GM19324 (cell line): Measurements from ENCODE around the gene HORMAD1.
"Not testable (repeated sequence)": the region's sequence is repeated elsewhere in the genome, so short reads cannot be mapped to it uniquely, and the experiment has no call there.

Experiments used
- ATAC-seq: cut with Tn5 transposase; IDR thresholded peaks from one replicate; pipeline ENCODE4 v1.9.1; 2021; ENCODE audit warnings: mild to moderate bottlenecking, moderate library complexity; ENCODE audit not compliant: unreplicated experiment, low FRiP score

The HORMAD1 gene, protein sequence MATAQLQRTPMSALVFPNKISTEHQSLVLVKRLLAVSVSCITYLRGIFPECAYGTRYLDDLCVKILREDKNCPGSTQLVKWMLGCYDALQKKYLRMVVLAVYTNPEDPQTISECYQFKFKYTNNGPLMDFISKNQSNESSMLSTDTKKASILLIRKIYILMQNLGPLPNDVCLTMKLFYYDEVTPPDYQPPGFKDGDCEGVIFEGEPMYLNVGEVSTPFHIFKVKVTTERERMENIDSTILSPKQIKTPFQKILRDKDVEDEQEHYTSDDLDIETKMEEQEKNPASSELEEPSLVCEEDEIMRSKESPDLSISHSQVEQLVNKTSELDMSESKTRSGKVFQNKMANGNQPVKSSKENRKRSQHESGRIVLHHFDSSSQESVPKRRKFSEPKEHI

DNA sequence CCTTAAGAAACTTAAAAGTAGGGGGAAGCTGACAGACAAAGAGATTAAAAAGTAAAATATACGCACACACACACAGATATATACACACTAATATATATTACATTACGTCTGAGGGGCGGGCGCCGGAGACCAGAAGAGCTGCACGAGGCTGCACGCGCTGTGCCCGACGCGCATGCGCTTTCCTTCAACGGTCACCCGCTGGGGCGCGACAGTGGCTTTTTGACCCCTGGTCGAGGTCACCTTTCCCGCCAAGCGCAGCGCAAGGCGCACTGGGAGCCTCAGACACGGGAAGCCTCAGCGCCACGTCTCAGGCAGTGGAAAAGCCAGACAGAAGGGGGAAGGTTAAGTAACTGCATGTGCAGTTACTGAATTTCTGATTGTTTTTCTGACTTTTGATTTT, at the start of gene HORMAD1:
Gene HORMAD1 (minus strand): TSS at position 193 of the 400 bp plus-strand sequence. CDS start 1,390 bp downstream, outside the sequence.
- no peak for ATAC-seq

DNA sequence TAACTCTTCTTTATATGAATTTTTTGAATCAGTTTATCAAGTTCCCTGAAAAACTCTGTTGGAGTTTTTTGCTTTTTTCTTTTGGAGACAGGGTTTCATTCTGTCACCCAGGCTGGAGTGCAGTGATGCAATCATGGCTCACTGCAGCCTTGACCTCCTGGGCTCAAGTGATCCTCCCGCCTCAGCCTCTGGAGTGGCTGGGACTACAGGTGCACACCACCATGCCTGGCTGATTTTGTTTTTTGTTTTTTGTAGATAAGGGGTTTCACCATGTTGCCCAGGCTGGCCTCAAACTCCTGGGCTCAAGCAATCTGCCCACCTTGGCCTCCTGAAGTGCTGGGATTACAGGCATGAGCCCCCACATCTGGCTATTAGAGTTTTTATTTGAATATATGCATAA, 47.0 kb upstream of the HORMAD1 start:
- not testable (repeated sequence) for ATAC-seq

DNA sequence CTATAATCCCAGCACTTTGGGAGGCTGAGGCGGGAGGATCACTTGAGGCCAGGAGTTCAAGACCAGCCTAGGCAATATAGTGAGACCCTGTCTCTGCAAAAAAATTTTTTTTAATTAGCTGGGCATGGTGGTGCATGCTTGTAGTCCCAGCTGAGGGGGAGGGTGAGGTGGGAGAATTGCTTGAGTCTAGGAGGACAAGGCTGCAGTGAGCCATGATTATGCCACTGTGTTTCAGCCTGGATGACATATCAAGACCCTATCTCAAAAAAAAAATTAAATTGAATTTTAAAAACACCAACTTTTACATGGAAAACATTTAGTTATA, 45.2 kb upstream of the HORMAD1 start:
- ATAC-seq, result peak; percentile 8

DNA sequence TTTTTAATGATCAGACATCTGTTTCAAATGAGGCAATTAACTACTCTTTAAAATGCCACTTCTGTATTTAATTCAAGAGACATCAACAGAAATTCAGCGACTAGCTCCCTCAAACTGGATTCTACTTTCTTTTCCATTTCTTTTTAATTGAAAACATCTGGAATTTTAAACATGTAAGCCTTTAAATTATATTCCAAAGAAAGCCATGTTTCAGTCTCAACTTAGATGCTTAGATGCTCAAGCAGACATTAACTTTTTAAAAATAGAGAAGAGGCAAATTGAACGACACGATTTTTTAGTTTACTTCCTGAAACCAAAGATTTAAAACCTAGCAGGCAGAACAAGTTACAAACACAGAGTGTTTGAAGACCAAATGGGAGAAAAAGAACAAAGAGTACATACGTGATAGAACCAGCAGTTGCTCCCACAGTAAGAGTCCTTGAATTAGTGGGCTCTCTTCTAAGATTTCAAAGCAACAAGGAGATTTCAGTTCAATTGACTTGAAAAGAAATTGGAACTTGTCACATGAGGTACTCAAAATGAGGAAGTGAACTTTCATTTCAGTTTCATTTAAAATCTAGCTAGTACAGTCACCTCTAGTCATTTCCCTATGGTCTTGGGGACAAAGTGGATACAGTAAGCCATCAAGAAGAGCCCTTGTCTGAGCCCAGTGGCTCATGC, 44.7 kb upstream of the HORMAD1 start, which contains the start of gene CTSS:
Gene CTSS (minus strand): TSS at position 483 of the 681 bp plus-strand sequence. CDS start 1,015 bp downstream, outside the sequence.
- peak; percentile 74 for ATAC-seq

DNA sequence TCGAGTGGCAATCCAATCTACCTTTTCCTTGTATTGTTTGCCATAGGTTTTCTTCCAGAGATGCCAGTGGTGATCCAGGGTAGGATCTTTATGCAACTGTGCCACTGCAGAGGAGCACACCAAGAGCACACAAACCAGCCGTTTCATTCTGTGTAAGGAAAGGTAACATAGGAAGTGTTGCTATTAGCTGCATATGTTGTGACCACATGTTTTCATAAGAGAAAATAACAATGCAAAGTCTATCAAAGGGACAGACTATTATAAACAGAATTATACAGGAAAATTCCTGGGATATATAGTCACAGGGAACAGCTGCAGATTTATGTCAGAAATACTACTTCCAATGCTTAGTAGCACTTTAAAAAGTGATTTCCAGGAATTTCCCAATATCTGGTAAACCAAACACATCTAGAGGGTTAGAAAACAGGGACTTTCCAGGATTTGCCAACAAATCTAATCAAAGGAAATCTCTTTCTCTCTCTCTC, 44.0 kb upstream of the HORMAD1 start:
- ATAC-seq, result no peak

DNA sequence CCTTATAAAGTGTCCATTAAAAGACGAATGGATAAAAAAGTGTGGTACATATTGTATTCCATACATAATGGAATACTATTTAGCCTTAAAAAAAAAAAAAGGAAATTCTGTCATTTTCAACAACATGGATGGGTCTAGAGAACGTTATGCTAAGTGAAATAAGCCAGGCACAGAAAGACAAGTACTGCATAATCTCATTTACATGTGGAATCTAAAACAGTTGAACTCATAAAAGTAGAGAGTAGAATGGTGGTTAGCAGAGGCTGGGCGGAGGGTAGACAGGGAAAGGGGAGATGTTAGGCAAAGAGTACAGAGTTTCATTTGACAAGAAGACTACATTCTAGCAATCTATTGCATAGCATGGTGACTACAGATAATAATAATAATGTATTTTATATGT, 42.3 kb upstream of the HORMAD1 start:
- no peak for ATAC-seq

DNA sequence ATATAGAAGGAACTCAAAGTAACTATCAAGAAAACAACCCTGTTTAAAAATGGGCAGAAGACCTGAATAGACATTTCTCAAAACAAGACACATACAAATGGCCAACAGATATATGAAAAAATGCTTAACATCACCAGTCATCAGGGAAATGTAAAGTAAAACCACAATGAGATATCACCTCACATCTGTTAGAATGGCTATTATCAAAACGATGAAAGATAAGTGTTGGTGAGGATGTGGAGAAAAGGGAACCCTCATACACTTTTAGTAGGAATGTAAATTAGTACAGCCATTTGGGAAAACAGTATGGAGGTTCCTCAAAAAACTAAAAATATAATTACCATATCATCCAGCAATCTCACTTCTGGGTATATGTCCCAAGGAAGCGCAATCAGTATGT, 41.9 kb upstream of the HORMAD1 start:
- ATAC-seq, result no peak

DNA sequence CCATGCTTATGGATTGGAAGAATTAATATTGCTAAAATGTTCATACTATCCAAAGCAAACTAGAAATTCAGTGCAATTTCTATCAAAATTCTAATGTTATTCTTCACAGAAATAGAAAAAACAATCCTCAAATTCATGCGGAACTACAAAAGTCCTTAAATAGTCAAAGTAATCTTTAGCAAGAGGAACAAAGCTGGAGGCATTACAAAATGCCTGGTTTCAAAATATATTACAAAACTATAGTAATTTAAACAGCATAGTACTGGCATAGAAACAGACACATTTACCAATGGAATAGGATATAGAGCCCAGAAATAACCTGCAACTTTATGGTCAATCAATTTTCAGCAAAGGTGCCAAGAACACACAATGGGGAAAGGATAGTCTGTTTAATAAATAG, 41.1 kb upstream of the HORMAD1 start:
- ATAC-seq, result no peak

DNA sequence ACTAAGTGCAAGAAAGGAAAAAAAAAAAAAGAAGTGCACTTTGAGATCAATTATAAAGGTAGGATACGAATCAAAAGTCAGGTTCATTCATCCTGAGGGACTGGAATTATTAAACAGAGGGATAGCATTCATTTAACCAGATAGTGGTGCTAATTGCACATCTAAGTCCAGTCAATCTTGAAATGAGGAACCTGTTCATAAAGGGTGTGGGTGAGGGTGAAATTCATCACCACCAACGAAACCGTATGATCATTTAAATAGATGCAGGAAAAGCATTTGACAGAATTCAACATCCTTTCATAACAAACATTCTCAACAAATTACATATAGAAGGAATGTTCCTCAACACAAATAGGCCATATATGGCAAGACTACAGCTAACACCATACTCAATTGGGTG, 39.3 kb upstream of the HORMAD1 start:
- no peak for ATAC-seq

DNA sequence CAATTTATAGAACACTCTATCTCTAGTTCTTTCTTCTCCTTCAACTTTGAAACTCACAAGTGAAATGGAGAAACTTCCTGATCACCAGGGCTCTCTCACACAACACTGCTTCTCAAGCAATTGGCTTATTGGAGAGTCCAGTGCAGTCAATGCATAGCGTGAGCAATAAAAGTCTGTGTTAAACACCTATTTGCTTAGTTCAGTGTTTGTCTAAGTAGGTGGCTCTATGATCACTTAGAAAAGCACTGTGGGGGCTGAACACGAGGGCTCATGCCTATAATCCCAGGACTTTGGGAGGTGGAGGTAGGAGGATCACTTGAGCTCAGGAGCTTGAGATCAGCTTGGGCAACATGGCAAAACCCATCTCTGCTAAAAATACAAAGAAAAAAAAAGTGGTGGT, 32.7 kb upstream of the HORMAD1 start:
- ATAC-seq, result no peak

DNA sequence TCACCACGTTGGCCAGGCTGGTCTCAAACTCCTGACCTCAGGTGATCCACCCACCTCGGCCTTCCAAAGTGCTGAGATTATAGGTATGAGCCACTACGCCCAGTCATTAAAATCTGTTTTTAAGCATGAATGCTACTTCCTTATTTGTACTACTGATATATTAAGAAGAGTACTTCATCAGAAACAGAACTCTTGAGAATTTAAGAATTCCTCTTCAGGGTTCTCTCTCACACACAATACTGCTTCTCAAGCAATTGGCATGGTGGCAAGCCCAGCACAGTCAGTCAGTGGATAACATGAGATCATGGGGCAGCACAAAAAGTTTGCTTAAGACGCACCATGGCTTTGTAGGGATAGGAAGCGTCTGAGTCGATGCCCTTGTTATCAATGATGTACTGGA, 30.7 kb upstream of the HORMAD1 start:
- ATAC-seq, result no peak

DNA sequence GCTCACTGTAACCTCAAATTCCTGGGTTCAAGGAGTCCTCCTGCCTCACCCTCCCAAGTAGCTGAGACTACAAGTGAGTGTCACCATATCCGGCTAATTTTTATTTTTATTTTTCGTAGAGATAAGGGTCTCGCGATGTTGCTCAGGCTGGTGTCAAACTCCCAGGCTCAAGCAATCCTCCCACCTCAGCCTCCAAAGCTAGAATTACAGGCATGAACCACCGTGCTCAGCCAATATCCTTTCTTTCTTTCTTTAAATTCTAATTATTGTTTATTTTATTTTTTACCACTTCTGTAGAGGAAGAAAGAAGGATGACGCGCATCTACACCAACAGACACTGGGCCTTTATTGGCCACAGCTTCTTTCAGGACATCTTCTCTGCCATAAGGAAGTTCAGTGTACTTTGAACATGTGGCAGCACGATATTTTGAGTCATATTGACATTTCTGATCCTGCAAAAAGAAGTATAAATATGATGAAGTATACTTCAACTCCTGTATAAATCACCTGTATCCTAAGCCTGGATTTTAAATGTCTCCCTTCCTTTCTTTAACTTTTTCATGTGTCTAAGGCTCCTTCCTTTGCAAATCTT, 29.1 kb upstream of the HORMAD1 start:
- ATAC-seq, result no peak

DNA sequence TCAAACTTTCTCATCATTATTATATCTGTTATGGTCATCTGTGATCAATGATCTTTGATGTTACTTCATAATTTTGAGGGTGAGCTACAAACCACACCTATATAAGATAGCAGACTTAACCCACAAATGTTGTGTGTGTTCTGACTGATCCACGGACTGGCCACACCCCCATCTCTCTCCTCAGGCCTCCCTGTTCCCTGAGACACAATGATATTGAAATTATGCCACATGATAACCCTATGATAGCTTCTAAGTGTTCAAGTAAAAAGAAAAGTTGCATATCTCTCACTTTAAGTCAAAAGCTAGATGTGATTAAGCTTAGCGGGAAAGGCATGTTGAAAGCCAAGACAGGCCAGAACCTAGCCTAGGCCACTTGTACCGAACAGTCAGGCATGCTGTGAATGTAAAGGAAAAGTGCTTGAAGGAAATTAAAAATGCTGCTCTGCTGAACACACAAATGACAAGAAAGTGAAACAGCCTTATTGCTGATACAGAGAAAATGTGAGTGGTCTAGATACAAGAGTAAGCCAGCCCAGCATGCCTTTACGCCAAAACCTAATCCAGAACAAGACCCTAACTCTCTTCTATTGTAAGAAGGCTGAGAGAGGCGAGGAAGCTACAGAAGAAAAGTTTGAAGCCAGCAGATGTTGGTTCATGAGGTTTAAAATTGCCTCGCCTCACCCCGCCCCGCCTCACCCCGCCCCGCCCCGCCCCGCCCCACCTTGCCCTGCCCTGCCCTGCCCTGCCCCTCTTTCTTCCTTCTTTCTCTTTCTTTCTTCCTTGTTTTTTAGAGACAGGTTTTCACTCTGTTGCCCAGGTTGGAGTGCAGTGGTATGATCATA, 28.4 kb upstream of the HORMAD1 start:
- ATAC-seq, result no peak

DNA sequence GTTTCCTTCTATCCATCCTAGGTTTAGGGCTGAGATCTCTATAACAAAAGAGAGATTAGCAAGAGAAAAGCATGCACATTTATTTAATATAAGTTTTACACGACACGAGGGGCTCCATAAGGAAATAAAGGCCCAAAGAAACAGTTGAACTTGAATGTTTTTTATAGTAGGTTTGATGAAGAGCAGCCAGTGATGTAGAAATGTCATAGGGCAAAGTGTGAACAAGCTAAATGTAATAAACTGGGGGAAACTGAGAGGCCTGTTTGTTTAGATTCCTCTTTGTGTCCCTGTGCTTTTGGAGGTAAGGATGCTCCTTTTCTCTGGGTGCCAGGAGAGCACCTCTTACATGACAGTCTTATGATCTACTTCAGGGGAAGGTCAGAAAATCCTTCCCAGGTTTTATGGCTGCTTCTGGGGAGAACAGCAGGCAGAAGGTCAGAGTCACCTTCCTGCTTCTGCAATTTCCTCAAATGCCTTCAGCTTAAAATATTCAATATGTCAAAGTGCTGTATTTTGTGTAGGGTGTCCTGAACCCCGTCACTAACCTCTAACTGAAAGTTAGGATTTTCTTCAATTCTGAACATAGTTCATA, 9.5 kb upstream of the HORMAD1 start:
- no peak for ATAC-seq

DNA sequence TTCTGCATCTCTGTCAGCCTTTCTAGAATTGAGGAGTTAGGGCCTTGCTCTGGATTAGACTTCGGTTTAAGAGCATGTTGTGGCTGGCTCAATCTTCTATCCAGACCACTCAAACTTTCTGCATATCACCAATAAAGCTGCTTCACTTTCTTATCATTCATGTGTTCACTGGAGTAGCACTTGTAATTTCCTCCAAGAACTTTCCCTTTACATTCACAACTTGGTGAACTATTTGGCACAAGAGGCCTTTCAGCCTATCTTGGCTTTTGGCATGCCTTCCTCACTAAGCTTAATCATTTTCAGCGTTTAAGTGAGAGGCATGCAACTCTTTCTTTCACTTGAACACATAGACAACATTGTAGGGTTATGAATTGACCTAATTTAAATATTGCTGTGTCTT, 3.6 kb upstream of the HORMAD1 start:
- no peak for ATAC-seq

DNA sequence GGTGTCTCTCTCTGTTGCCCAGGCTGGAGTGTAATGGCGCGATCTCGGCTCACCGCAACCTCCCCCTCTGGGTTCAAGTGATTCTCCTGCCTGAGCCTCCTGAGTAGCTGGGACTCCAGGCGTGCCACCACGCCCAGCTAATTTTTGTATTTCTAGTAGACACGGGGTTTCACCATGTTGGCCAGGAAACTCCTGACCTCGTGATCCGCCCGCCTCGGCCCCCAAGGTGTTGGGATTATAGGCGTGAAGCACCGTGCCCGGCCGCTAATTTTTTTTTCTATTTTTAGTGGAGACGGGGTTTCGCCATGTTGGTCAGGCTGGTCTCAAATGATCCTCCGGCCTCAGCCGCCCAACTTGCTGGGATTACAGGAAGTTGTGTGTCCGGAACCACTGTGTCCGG, 597 bp downstream of the HORMAD1 start:
- no peak for ATAC-seq

DNA sequence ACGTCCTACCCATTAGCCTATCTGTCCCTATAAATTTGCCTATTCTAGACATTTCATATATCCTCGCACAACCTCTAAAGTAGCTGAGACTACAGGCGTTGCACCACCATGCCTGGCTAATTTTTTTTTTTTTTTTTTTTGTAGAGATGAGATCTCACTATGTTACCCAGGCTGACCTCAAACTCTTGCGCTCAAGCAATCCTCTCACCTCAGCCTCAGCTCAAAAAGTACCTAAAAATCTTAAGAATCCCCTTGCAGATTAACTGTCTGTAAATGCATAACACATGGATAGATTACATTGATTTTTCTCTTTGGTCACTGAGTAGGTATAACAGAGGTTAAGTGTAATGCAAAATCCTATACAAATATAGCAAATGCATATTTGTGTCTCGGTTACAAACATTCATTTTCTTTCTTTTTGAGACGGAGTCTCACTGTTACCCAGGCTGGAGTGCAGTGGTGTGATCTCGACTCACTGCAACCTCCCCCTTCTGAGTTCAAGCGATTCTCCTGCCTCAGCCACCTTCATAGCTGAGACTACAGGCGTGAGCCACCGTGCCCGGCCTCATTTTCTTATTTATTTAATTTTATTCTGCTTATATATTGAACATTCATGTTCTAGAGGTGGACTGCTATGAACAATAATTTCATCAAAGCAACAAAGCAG, 2.3 kb downstream of the HORMAD1 start:
- ATAC-seq, result no peak

DNA sequence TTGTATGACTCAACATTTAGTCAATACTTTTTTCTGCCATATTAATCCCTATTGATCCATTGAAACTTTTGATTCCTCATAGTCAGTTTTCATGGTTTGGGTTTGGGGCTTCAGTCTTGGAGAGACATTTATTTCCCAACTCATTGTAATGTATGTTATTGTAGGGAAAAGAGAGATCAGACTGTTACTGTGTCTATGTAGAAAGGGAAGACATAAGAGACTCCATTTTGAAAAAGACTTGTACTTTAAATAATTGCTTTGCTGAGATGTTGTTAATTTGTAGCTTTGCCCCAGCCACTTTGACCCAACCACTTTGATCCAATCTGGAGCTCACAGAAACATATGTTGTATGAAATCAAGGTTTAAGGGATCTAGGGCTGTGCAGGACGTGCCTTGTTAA, 11.7 kb downstream of the HORMAD1 start:
- ATAC-seq, result not testable (repeated sequence)

DNA sequence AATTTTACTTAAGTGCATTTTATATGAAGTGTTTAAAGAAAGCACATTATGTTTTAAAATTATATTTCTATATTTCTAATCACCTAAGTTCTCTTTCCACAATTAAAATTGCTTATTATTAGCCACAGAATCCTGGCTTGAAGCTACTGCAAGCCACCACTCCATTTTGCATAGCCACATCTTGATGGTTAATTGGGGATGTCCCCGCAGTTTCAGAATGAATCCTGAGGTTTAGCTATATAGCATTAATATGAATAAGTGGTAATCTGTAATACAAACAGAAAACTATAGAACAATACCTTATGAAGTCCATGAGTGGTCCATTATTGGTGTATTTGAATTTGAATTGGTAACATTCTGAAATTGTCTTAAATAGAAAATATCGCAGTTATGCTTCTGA, 12.1 kb downstream of the HORMAD1 start:
- ATAC-seq, result no peak

DNA sequence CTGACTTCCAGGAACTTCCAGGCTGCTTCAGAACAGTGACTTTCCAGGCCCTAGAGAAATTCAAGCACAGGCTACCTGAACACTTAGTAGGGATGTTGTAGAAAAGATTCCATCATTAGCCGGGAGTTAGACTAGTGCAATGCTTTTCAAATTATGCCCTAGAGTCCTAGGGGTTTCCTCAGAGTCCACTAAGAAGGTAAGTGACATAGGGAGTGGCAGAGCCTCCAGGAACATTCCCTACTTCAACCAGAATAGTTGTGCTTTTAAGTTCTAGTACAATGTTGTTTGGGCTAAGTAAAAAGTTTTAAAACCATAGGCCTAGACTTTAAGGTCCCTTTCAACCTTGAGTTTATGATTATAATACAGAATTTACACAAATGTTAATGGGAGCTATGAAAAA, 14.6 kb downstream of the HORMAD1 start:
- no peak for ATAC-seq
